HG03520 (cell line): Measurements from ENCODE around the gene PTK7.
"Not testable (repeated sequence)": the region's sequence is repeated elsewhere in the genome, so short reads cannot be mapped to it uniquely, and the experiment has no call there.

ENCODE experiments used
- ATAC-seq: cut with Tn5 transposase; IDR thresholded peaks from one replicate; pipeline ENCODE4 v1.9.1; 2021; ENCODE audit warnings: mild to moderate bottlenecking, moderate library complexity; ENCODE audit not compliant: unreplicated experiment

PTK7 gene

DNA sequence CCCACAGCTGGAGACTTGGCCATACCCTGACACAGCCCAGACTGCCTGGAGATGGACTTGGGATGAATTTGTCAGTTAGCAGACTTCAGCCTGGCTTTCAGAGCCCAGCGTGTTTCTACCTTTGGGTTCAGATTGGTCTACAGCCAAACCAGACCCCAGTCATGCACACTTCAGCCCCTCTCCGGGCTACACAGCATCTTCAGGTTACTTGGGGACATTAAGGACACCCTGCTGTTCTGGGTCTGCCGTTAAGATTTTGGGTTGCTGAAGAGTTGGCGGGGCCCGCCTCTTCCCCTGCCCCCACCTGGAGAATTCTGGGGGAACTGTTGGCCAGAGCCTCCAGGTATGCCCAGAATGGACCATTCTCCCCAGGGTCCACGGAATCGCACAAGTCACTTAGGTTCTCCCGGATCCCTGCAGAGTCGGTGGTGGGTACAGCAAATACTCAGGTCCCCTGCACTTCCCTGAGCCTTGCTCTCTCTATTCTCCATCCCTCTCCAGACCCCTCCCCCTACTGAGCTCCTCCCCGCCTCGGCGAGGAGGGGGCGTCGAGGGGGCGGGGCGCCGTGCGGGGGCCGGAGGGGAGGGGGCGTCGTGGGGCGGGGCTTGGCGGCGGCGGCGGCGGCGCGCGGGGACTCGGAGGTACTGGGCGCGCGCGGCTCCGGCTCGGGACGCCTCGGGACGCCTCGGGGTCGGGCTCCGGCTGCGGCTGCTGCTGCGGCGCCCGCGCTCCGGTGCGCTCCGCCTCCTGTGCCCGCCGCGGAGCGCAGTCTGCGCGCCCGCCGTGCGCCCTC lies at the start of gene PTK7:
Gene PTK7, plus strand, starts transcription at position 645 of the 794 bp plus-strand sequence. CDS start 175 bp downstream, outside the sequence.
- ATAC-seq, result no peak

DNA sequence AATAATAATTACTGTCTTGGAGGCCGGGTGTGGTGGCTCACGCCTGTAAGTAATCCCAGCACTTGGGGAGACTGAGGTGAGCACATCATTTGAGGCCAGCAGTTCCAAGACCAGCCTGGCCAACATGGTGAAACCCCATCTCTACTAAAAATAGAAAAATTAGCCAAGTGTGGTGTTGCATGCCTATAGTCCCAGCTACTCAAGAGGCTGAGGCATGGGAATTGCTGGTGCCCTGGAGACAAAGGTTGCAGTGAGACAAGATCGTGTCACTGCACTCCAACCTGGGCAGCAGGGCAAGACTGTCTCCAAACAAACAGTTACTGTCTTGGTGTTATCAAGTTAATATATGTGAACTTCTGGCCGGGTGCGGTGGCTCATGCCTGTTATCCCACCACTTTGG lies 49.7 kb upstream of the PTK7 start:
- no peak for ATAC-seq

DNA sequence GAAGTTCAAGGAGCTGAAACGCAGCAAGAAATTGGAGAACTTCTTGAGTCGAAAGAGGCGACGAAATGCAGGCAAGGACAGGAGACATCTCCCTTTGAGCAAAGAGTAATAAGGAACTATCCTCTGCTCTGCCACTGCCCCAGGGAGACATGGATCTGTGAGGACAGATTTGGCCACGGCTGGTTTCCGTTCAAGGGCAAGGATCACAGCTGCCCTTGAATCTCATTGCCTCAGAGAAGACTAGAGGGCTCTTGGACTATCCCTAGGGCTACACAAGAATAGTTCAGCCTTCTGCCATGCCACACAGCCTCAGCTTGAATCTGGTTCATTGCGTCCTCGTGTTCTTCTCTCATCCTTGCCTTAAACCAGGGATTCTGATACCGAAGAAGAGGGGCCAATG lies 47.0 kb upstream of the PTK7 start:
- ATAC-seq, result no peak

DNA sequence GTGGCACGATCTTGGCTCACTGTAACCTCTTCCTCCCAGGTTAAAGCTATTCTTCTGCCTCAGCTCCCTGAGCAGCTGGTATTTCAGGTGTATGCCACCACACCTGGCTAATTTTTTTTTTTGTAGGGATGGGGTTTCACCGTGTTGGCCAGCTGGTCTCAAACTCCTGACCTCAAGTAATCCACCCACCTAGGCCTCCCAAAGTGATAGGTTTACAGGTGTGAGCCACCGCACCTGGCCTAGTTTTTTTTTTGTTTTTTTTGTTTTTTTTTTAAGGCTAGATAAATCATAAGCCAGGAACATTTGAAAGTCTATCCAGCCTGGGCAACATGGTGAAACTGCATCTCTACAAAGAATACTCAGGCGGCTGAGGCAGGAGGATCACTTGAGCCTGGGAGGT lies 43.8 kb upstream of the PTK7 start:
- ATAC-seq, result no peak

DNA sequence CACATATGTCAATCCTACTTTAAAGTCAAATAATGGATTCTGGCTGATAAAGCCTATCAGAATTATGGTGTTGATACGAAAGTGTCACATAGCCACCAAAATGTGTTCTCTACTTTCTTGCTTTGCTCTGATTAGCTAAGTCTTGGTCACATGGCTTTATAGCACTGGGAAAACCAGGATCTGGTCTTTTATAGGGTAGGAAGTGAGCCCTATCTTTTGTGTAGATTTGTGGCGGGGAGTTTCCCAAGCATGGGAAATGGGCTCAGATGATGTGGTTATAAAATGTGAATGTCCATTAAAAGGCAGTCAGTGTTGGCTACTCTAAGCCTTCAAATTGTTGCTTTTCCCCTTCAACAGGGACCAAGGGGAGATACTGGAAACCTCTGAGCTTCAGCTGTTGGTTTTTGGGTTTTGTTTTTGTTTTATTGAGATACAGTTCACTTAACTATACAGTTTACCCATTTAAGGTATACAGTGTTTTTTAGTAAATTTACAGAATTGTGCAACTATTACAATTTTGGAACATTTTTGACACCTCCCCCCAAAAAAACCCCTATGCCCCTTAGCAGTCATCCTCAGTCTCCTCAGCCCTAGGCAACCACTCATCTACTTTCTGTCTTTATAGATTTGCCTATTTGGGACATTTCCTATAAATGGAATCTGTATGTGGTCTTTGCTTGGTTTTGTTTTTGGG lies 42.5 kb upstream of the PTK7 start:
- ATAC-seq, result no peak

DNA sequence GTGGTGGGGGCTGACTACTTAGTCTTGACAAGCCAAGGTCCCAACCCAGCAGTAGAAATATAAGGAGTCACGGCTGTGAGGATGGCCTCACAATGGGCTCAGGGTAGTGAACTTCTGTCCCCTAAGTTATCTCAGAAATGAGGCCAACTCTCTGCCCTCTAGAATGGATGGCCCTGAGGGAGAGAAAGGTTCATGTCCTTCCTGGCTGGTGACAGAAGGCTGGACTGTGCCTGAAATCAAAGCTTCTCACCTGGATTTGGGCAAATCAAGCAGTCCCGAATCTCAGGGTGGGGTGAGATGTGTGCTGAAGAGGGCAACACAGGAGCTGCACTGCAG lies 42.0 kb upstream of the PTK7 start:
- ATAC-seq, result no peak

DNA sequence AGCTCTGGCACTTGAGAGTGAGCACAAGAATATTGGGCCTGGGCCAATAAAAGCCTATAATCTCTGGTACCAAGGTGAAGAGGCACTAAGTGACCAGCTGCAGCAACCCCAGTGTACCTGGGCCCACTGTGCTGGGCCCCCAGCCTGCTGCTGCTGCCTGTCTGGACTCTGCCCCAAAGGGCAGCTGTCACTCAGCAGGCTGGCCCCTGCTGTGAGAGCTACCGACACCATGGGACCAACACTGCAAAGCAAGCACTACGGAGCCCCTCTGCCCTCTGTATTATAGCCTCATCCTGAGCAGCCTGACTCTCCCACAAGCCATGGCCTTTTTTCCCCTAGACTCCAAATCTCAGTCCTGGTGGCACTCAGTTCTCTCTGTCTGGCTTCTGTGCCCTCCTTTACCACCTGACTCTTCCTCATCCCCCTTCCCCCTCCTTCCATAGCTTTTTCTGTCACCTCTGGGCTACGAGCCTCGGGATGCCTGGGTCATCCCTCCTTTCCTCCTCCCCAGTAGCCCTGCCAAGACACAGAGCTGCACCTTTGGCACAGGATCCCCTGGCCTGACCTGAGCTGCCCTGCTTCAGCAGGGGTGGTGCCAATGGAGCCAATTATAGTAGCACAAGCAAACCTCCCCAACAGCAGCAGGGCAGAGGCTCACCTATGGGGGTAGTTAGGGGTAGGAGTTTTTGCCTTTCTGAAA lies 40.5 kb upstream of the PTK7 start:
- no peak for ATAC-seq

DNA sequence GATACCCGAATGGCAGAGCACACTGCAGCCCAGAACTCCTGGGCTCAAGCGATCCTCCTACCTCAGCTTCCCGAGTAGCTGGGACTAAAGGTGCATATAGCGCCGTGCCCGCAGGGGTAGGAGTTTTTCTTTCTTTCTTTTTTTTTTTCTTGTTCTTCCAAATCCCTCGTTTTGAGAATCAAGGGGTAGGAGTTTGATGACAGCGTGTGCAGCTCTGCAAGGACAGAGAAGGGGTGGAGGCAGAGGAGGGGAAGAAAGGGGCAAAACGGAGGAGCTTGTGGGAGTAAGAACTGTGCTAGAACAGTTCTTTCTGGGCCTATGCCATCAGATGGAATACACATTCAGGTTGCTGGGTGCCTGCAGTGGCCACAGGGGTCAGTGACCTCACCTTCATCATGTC lies 39.4 kb upstream of the PTK7 start:
- ATAC-seq, result no peak

DNA sequence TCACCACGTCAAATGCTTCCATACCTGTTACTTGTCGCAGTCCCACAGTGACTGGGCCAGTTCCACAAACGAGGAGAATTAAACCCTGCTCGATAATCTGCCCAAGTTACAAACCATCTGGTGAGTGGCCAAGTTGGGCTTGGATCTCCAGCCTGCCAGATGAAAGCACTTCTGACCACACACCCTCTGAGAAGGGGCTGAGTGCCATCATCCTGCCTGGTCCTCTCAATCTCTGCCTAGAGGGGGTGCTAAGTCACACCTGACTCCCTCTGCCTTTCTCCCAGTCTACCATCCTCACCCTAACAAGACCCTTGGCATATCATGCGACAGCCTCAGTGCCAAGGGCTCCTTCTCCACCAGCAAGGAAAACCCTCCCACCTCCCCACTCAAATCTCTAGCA lies 38.9 kb upstream of the PTK7 start:
- no peak for ATAC-seq

DNA sequence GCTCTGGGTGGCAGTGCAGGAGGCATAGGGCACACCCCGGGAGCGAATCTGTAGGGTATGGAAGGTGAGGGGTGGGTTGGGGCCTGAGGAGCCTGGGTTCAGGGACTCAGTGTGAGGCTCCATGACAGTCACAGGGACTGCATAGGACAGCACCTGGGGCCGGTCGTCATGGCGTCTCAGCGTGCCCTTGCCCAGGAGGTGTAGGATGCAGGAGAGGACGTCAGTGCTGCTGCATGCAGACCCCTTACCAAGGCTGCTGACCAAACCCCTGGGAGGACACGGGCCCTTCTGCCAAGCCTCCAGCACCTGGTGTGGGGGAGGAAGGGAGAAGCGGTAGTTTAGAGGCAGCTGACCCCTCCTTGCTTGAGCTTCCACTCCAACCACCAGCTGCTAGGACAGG lies 38.4 kb upstream of the PTK7 start:
- no peak for ATAC-seq

DNA sequence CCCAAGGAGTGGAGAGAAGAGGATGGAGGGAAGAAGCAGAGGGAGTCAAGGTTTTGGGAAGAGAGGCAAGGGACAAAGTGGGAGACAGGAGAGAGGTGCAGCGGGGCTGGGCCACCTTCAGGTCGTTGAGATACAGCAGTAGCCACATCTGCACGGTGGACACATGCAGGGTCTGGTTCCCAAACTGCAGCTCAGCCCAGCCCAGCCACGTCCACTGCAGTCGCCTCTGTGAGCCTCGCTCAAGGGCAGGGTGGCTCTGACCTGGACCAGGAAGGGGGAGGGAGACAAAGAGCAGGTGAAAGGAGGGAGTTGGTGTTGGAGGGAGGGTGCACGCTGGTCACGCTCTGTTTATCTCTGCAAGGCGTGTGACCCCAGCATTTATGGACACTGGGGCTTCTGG lies 37.4 kb upstream of the PTK7 start:
- ATAC-seq, result no peak

DNA sequence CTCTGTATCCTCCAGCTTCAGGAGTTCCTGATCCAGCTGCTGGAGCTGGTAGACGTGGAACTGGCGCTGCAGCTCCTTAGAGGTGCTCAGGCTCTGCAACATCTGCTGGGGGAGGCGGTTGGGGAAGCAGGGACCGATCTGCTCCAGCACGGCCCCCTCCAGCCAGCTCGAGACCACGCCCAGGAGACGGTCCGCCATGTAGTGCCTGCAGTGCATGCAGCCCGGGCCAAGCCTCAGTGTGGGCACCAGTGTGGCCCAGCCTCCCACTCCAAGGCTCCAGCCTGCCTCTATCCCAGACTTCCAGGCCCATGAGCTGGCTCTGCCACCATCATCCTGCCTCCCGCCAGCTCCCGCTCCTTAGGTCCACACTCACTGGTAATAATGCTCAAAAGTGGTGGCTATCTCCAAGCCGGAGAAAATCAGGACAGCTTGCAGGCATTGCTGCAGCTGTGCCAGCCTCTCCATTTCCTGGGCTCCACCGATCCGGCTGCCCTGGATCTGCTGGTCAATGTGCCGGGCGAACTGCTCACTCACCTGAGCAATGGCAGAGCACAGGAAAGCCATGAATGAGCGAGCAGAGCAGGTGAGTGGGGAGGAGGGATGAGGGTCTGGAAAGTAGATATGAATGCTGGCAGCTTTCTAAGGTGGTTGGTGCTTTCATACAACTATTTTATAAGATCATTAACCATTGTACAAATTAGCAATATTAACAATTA lies 35.4 kb upstream of the PTK7 start:
- no peak for ATAC-seq

DNA sequence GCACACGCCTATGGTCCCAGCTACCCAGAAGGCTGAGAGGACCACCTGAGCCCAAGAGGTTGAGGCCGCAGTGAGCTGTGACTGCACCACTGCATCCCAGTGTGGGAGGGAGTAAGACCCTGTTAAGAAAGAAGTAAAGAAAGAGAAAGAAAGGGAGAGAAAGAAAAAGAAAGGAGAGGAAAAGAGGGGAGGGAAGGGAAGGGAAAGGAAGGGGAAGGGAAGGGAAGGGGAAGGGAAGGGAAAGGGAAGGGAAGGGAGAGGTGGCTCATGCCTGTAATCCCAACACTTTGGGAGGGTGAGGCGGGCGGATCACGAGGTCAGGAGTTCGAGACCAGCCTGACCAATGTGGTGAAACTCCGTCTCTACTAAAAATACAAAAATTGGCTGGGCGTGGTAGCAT lies 34.6 kb upstream of the PTK7 start:
- not testable (repeated sequence) for ATAC-seq

DNA sequence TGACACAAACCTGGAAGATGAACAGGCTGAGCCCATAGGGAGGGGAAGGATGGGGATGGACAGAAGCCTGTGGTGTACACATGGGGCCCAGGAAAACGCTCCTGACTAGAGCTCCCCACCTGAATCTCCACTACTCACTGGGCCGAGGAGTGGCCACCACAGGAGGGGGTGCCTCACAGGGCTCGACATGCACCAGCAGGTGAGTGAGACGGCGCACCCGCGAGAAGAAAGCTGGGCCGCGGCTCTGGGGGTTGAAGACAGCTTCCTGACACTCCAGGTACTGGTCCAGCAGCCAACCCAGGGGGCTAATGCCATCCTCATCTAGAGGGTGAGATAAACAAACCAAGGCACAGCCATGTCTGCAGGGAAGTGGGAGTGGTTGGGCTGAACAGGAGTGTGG lies 32.8 kb upstream of the PTK7 start:
- ATAC-seq, result no peak

DNA sequence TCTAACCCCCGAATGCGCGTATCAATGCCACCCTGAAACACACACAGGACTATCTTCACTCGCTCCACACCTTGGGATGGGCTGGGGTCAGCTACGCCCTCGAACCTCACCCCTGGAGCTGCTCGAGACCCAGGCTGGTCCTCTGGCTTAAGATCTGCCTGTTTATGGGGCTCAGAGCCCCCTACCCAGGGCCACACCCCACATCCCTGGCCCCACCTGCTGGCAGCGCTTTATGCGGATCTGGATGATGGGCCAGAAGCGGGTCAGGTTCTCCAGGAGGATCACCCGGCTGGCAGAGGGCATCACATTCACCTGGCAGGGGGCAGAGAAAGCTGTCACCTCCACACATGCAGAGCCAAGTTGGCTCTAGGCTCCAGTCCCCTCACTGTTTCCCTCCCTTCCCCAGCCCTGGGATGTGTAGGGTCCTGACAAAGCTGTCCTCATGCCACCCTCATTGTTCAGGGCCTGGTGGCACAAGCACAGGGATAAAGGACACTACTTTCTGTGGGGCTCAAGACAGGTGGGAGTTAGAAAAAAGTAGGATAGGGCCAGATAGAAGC lies 30.7 kb upstream of the PTK7 start:
- ATAC-seq, result no peak

DNA sequence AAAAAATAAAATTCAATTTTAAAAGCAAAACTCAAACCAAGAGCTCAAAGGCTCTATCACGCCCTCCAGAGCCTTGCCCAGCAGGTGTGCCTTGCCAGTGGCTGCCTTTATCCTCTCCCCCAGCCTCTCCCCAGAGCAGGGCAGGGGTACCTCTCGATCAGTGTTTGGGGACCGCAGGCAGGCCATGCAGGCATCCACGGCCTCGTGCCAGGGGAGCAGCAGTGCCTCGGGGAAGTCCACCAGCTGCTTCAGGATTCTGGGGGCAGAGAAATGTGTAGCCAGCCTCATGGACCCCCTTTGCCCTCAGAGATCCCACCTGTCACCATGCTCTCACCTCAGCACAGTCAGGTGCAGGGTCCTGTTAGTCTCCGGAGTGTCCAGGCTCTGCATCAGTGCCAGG lies 28.1 kb upstream of the PTK7 start:
- no peak for ATAC-seq

DNA sequence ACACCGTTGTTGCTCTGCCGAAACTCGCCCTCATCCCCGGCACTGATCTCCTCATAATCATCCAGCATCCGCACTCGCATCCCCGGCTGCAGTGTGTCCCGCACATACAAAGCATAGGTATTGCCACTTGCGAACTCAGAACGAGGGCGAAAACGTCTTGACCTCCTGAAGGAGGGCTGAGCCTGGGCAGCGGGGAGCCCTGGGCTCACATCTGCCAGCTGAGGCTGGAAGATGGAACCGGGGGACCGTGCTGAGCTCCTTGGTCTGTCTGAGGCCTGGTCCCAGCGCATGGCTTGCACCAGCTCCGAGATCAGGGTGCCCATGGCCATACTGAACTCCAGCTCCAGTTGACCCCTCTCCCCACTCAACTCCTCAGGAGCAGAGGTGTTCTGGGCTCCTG lies 25.1 kb upstream of the PTK7 start:
- ATAC-seq, result no peak

DNA sequence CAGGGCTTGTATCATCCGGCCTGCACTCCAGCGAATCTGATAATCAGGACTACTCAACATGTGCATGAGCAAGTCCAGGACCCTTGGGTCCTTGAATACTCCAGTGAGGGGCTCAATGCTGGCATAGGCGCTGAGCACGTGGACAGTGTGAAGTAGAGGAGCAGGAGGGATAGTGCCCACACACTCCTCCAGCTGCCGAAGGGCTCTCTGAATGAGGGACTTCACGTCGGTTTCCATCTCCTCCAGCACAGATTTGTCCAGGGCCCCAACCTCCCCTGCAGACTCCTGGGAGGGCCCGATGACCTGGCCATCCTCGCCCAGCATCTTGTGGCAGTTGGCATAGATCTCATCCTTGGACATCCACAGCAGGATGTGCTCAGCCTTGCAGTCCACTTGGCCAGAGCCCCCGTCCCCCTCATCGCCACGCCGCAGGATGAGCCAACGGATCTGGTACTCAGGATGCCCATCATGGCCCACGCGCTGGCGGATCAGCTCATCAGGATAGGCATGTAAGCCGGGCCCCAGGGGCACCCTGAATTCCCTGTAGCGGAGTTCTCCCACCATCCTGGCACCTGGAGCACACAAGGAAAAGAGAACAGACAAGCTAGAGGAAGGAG lies 23.8 kb upstream of the PTK7 start:
- no peak for ATAC-seq

DNA sequence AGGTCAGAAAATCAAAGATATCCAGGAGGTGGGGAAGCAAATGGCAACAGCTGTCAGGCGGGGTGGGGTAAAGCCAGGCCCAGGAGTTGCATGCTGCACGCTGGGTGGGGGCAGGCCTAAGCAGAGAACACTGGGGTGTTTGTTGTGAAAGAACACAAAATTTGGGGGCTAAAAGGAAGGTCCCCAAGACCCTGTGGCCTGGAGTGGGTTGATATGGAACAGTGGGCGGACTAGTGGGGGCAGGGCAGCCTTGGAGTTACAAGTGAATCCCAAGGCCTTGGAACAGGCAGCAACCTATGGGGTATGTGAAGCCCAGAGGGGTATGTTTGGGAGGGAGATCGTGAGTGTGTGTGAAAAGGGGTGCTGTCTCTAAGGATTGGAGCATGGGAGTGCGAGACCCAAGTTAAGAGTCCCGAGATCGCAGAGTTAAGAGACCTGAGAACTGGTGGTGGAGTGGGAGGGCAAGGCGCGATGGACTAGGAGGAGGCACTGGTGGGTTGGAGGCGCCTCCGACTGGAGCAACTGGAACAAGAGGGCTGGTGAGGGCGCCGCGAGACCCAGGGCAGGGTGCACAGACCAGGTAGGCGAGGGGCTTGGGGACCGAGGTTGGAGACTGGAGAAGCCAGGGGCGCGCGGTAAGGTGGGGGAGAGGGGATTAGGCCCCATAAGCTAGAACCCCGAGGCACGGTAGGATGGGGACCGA lies 23.1 kb upstream of the PTK7 start:
- ATAC-seq, result no peak

DNA sequence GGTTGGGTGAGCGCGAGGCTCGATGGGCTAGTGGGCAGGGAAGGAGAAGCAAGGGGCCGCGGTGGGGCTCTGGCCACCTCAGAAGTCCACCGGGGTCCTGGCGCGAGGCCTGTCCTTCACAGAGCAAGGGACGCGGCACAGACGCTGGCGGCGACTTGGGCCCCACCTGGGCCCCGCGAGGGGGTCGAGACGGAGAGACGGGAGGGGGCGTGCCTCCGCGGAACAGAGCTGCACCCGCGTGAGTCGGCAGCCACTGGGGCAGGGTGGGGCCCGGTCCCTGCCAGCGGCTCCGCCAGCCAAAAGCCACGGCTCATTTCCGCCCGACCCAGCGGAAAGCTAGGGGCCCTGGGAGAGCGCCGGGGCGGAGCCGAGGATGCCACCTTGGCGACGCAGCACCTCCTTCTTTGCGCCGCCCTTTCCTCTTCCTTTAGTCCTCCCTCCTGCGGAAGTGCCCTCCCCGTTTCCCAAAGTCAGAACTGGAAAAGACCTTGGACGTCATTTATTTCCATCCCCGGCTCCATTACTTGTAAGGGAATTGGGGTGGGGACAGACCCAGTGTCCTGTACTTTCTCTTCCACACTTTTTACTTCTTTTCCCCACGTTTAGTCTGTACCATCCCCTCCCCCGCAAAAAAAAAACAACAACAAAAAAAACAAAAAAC lies 22.4 kb upstream of the PTK7 start, which contains the start of gene CUL7:
Gene CUL7, minus strand, starts transcription at position 307 of the 661 bp plus-strand sequence. CDS start 1,063 bp downstream, outside the sequence.
- peak; percentile 81 for ATAC-seq
